ENCODE data around the gene PITRM1.

The PITRM1 gene

DNA sequence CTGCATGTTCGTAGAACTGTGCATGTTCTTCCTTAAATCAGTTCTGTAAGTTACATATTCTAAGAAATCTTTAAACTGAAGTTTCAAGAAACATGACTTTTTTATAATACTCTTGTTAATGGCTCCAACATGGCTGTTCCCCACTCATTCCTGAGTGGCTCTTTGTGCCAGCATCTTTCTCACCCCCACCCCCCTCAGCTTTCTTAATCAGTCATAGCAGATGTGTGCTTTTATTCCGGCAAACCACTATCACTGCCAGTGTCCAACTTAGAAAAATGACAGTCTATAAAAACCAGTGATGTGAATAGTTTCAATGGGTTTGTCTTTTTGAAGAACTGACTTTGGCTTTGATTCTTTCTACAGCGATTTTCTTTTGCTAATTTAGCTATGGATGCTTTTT is 37.6 kb downstream of the PITRM1 start:
- Histone ChIP-seq H3K4me3 (replicated peaks; ENCODE audit: insufficient read depth, low read length) (no peak overlapping the region), H3K27ac (replicated peaks) (no peak overlapping the region), H3K27me3 (ENCODE audit: insufficient read depth, poor library complexity, severe bottlenecking) (no peaks in the 10 kb centered on the region)
- no peak for DNase-seq (ENCODE audit: low read depth in 1 of 2, low spot score in 1 of 2)
- TF ChIP-seq, protein P1, sequence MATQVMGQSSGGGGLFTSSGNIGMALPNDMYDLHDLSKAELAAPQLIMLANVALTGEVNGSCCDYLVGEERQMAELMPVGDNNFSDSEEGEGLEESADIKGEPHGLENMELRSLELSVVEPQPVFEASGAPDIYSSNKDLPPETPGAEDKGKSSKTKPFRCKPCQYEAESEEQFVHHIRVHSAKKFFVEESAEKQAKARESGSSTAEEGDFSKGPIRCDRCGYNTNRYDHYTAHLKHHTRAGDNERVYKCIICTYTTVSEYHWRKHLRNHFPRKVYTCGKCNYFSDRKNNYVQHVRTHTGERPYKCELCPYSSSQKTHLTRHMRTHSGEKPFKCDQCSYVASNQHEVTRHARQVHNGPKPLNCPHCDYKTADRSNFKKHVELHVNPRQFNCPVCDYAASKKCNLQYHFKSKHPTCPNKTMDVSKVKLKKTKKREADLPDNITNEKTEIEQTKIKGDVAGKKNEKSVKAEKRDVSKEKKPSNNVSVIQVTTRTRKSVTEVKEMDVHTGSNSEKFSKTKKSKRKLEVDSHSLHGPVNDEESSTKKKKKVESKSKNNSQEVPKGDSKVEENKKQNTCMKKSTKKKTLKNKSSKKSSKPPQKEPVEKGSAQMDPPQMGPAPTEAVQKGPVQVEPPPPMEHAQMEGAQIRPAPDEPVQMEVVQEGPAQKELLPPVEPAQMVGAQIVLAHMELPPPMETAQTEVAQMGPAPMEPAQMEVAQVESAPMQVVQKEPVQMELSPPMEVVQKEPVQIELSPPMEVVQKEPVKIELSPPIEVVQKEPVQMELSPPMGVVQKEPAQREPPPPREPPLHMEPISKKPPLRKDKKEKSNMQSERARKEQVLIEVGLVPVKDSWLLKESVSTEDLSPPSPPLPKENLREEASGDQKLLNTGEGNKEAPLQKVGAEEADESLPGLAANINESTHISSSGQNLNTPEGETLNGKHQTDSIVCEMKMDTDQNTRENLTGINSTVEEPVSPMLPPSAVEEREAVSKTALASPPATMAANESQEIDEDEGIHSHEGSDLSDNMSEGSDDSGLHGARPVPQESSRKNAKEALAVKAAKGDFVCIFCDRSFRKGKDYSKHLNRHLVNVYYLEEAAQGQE (IDR thresholded peaks at IDR 0.05; ENCODE audit: insufficient replicate concordance, low read depth): no peak
- TF ChIP-seq GABPA (IDR thresholded peaks at IDR 0.05; ENCODE audit: low read depth): no peak
- TF ChIP-seq, protein P2, sequence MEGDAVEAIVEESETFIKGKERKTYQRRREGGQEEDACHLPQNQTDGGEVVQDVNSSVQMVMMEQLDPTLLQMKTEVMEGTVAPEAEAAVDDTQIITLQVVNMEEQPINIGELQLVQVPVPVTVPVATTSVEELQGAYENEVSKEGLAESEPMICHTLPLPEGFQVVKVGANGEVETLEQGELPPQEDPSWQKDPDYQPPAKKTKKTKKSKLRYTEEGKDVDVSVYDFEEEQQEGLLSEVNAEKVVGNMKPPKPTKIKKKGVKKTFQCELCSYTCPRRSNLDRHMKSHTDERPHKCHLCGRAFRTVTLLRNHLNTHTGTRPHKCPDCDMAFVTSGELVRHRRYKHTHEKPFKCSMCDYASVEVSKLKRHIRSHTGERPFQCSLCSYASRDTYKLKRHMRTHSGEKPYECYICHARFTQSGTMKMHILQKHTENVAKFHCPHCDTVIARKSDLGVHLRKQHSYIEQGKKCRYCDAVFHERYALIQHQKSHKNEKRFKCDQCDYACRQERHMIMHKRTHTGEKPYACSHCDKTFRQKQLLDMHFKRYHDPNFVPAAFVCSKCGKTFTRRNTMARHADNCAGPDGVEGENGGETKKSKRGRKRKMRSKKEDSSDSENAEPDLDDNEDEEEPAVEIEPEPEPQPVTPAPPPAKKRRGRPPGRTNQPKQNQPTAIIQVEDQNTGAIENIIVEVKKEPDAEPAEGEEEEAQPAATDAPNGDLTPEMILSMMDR (IDR thresholded peaks at IDR 0.05; ENCODE audit: insufficient read depth, low read length): no peak
- no peak for TF ChIP-seq SPI1 (IDR thresholded peaks at IDR 0.05; ENCODE audit: borderline replicate concordance, low read depth)
- no peak for TF ChIP-seq POLR2AphosphoS5 (IDR thresholded peaks at IDR 0.05; ENCODE audit: low read depth)

DNA sequence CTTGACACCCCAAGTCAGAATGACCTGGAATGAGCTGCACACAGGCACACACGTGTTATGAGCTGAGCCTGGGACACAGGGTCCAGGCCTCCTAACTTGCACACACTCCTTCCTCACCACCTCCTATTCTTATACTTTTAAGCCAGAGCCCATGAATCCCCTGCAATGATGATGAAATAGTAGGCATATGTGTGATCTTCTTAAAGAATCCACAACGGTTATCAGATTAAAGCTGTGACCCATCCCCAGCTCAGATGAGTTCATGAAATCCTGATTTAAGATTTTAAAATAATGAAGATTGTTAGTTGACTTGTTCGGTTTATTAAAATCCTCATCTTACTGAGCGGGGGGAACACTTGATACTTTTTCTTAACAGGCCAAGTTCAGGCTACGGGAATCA is 38.6 kb downstream of the PITRM1 start:
- Histone ChIP-seq H3K4me3 (replicated peaks; ENCODE audit: insufficient read depth, low read length) (no peak overlapping the region), H3K27ac (replicated peaks) (no peak overlapping the region), H3K27me3 (ENCODE audit: insufficient read depth, poor library complexity, severe bottlenecking) (no peaks in the 10 kb centered on the region)
- no peak for DNase-seq (ENCODE audit: low read depth in 1 of 2, low spot score in 1 of 2)
- TF ChIP-seq POLR2AphosphoS5 (IDR thresholded peaks at IDR 0.05; ENCODE audit: low read depth) (no peak), GABPA (IDR thresholded peaks at IDR 0.05; ENCODE audit: low read depth) (no peak)
- TF ChIP-seq, protein P1 (IDR thresholded peaks at IDR 0.05; ENCODE audit: insufficient replicate concordance, low read depth): no peak
- TF ChIP-seq, protein P2 (IDR thresholded peaks at IDR 0.05; ENCODE audit: insufficient read depth, low read length): no peak

DNA sequence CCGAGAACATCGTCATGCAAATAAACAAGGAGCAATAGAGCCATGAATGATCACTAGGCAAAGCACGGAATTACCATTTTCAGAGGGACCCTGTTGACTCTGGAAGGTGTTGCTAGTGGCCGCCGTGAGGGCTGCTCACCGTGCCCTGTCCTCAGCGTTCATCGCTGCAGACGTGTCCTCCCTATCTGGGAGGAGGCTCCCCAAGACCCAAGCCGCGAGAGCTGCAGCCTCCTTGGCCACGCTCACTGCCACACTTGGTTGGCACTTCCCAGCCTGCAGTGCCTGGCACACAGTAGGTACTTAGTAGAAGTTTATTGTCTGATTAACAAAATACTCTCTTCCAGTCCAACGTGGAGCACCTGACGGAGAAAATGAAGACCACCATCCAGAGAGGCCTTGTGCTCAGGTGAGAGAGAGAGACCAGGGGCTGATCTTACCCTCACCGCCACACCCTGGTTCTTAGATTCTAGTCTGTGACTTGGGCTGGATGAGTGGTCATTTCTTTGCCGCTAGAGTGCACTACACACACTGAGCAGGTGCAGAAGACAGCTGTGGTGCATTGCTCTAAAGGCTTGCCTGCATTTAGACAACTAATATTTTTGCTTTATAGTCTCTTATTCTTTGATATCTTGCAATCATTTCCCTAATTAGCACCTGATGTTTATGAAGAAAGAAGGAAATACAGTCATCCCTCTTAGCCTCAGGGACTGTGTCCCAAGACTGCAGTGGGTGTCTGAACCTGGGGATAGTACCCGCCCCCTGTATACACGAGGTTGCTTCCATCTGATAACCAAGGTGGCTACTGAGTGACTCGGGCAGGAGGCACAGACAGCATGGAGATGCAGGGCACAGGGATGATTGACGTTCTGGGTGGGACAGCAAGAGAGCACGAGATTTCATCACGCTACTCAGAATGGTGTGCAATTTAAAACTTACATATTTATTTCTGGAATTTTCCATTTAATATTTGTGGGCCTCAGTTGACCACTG is 40.3 kb downstream of the PITRM1 start:
- no peak overlapping the region for H3K27ac ChIP-seq (replicated peaks)
- no peak for TF ChIP-seq SPI1 (IDR thresholded peaks at IDR 0.05; ENCODE audit: borderline replicate concordance, low read depth)
- TF ChIP-seq, protein P2 (IDR thresholded peaks at IDR 0.05; ENCODE audit: insufficient read depth, low read length): no peak
- TF ChIP-seq, protein P1 (IDR thresholded peaks at IDR 0.05; ENCODE audit: insufficient replicate concordance, low read depth): no peak
- no peak for TF ChIP-seq POLR2AphosphoS5 (IDR thresholded peaks at IDR 0.05; ENCODE audit: low read depth)
- TF ChIP-seq GABPA (IDR thresholded peaks at IDR 0.05; ENCODE audit: low read depth): no peak

More for the DNA sequence above, 40.3 kb downstream of the PITRM1 start:
- H3K4me3 ChIP-seq (replicated peaks; ENCODE audit: insufficient read depth, low read length): no peak overlapping the region
- no peak for DNase-seq (ENCODE audit: low read depth in 1 of 2, low spot score in 1 of 2)
- H3K27me3 ChIP-seq (ENCODE audit: insufficient read depth, poor library complexity, severe bottlenecking): no peaks in the 10 kb centered on the region
